GM21529 (cell line): ENCODE results near the gene HECTD4.

Source experiments
- ATAC-seq: cut with Tn5 transposase; IDR thresholded peaks from one replicate; pipeline ENCODE4 v1.9.1; 2021; ENCODE audit not compliant: unreplicated experiment

Gene HECTD4

DNA sequence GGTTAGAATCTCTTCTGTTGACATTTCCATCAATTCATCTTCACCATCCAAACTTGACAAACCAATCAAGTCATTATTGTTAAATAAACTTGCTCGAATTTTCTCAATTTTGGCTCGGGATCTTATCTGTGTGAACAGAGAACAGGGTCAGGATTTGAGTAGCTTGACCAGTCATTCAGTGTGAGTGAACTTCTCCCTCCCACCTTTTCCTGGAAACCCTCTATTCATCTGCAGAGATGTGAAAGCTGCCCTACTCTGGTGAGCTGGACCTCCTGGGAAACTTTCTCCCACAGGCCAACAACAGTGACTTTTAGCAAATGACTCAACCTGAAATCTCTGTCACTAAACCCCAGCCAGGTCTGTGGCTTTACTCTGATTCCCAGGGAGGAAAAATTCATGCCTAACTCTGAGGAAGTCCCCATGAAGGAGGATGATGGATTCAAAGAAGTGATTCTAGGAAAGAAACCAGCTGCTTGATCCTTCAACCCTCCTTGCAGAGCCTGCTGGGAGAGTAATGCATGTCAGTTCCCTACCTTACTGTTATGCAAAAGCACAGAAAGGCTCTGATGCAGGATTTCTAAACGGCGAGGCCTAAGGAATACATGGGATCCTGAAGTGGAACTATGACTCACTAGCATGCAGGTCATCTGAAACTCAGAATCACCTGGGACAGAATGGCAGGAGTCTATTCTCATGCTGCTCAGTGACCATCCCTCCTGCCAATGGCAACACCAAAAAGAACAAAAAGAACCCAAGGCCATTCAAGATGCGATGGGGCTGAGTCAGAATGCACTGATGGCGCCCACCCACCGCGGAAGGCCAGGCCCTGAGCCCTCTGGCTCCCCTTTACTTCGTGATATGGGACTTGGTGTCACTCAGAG lies 198.8 kb downstream of the HECTD4 start:
- no peak for ATAC-seq

DNA sequence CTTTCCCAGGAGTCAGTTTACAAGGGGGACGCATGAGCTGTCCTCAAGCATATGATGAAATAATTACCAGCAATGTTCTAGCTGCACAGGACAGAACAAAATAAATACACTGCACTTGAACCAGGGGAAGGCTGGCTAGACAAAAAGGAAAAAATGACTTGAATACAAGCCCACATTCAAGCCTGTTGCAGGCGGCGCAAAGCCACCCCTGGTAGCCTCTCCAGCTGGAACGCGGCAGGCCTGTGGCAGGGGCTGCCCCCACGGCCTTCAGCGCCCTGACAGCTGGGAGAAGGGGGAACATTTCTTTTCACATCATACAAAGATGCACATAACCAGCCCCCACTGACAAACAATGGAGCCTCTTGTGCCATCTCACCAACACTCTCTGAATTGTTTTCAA lies 199.7 kb downstream of the HECTD4 start:
- no peak for ATAC-seq

DNA sequence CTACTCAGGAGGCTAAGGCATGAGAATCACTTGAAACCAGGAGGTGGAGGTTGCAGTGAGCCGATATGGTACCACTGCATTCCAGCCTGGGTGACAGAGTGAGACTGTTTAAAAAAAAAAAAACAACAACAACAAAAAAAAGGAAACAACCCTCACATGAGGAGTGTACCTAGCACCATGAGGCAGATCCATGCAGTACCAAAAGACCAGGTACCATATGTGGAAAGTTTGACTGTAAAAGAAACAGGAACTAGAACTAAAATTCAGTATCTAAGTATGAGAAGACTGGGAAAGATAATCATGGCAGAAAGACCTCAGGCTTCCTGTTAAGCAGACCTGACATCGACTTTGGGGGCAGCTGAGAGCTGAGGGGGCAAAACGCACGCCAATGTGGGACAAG lies 201.8 kb downstream of the HECTD4 start:
- ATAC-seq = no peak

DNA sequence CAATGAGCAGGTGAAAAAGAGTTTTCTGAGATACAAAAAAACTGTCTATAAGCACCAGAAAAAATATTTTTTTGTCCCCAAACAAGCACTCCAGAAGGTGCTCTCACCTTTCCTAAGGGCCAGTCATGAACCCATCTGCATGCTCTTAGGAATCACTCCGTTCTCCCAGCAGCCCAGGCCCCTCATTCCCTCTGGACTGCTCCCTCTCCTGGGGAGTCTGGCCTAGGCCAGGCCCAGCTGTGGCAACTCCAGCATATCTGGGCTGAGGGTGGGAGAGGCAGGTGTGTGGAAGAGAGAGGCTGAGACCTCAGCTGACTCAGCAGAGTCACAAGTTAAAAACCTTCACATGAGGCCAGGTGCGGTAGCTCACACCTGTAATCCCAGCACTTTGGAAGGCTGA lies 202.3 kb downstream of the HECTD4 start:
- no peak for ATAC-seq

DNA sequence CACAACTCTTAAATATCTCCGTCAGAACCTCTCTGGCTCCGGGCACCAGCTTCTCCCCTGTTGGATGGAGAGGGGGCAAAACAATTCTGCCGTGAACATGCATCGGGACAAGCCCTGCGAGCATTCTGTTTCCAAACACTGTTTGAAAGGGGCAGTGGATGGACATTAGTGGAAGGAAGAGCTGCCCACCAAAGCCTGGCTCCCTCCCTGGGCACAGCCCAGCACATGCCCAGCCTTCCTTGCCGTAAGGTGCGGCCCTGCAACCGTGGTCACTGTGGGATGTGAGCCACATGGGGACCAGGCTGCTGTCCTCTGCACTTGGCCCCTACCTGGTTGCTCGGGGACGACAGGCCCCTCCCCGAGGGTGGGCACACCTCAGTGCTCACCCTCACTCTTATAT lies 202.9 kb downstream of the HECTD4 start:
- no peak for ATAC-seq

DNA sequence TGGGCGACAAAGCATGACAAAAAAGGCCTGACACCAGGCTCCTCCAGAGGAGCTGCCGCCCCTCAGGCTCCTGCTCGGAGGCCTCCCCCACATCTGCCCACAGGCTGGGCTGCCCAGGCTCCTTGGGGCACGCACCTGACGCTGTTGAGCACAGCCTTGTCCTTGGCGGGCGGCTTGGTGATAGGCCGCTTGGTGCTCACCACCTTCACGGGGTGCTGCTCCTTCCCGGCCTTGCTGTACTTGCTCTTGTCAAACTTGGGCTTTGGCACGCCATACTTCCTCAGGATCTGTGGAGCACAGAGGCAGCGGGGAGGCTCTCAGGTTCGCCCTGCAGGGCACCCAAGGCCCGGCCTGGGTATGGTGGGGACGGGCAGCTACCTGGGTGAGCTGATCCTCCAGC lies 203.4 kb downstream of the HECTD4 start:
- ATAC-seq = no peak

DNA sequence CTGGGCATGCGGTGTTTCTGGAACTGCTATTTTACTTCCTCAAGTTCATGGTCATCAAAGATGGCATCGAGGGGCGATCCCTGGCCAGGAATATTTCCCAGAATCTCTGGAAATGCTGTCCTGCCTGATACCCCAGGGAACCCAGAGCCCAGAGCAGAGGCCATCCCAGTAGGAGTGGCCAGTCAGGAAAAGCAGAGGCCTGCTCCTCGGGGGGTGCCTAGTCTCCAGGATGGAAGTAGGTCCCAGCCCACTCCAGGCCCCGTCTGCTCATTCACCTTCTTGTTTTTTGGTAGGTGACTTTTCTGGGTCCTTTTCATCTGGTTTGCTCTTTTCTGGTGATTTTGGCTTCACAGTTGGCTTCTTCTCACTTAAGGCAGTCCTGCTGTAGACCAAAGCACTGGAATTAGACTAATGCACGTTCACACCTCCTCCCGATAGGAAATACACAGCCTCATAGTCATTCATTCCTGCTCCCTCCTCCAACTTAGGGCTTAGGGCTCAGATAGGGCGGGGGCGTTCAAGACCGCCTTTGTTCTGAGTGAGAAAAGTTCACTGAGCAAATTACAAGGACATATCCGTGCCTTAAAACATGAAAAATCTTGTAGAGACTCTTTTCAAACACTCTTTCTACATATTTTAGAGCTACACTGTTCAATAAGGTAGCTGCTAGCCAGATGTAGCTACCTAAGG lies 205.8 kb downstream of the HECTD4 start:
- no peak for ATAC-seq

DNA sequence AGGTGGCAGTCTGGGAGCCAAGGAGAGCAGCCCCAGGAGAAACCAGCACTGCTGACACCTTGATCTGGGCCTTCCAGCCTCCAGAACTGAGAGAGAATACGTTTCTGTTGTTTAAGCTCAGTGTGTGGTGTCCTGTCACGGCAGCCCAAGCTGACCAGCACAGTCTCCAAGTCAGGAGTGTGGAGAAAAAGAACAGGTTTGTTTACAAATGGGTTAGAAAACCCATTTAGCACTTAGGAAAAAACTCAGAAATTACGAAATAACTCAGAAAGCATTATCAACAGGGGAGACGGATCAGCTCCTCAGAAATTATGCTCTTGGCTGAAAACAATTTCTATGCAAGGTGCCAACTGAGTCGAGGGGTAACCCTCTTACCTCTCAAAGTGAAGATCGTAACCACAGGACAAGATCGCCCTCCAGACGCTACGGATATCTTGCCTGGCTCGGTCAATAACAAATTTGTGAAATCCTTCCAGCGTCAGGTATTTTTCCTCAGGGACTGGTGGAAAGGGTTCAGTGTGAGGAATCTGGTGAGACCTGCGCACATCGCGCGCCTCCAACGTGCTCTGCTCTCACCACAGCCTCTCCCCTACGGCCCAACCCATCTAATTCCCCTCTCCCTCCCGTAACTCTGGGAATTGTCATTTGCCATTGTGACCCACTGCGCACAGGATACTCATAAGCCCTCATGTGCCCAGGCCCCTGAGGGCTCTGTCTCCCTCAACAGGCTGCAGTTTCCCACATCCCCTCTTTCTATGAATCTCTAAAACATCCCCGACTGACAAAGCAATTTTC lies 206.7 kb downstream of the HECTD4 start:
- no peak for ATAC-seq

DNA sequence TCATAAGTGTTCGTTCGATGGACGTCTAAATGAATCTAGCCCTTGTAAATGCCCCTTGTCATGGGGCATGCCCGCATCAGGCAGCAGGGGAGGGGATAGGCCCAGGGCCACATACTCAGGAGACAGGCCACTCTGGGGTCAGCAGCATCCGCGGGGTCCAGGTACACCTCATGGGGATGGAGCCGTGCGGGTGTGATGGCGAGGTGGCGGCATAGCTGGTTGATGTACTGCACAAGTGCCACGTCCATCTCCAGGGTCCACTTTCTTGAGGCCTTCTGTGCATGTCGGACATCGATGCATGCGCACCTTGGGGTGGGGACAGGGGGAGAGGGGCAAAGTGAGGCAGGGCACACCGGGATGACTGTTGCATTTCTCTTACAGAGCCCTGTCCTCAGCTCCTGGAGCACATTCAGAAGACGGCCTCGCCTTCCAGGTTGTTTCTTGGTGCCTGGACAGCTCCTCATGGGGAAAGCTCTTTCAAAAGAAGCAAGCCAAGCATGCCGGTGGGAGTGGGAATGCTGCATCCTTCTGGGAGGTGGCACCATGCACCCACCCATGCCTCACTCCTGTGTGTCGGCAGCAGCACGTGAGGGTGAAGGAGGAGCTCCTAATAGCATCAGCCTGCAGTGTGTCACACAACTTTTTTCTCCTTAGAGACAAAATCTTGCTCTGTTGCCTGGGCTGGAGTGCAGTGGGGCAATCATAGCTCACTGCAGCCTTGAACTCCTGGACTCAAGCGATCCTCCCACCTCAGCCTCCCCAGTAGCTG lies 209.5 kb downstream of the HECTD4 start:
- no peak for ATAC-seq

DNA sequence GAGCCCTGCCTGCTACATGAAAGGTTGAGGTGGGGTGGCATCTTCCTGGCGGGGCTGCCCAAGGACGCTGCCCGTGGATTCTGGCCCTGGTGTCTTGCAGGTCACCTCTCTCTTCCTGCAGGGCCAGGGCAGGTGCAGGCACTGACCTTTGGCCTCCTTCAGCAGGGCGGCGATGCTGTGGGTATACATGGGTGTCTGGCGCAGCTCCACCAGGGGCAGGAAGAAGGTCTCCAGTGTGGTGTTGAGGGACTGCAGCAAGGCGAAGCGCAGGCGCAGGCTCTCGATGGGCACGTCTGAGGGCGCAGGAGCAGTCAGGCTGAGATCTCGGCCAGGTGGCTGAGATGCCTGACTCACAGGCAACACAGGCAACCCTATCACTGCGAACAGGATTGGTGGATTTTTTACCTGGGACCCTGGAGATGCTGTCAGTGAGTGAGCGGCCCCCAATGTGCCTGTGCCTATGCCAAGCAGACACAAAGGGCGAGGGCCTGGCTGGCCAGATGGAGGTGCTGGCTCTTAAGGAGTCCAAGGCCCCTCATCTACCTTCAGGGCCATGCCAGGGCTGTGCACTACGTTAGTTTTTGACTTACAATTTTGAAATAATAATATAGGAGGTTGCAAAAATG lies 211.1 kb downstream of the HECTD4 start:
- ATAC-seq = no peak

DNA sequence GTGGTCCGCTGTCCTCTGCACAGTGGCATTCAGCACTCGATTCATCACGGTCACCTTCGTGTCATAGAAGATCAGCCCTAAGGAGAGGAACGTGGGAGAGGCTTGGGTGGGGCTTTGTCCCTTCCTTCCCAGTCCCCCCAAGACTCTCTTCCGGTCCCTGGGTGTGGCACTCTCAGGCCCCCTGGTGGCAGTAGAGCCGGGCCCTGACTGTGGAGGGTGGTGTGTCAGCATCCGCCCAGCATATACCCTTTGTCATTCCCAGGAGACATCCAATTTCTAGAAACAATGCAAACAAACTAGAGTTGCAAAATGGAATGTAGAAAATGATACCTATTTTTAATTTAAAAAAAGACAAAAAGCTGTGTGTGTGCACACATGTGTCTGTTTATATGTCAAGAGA lies 211.9 kb downstream of the HECTD4 start:
- no peak for ATAC-seq

DNA sequence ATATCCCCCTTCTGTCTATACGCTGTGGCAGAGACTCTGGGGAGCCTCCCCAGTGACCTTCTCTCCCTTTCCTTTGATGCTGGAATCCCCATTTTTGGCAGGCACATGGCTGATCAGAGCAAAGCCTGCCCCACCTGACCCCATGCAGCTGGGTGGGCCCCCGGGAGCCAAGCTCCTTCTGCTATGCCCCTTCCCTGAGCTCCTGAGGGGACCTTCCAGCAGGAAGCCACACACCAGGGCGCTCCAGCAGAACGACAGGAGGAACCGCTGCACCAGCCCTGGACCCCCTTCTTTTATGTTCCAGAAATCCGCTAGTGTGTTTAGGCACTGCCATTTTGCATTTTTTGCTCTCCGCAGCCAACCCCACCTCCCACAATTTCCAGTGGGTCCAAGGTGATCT lies 212.3 kb downstream of the HECTD4 start:
- ATAC-seq = no peak

DNA sequence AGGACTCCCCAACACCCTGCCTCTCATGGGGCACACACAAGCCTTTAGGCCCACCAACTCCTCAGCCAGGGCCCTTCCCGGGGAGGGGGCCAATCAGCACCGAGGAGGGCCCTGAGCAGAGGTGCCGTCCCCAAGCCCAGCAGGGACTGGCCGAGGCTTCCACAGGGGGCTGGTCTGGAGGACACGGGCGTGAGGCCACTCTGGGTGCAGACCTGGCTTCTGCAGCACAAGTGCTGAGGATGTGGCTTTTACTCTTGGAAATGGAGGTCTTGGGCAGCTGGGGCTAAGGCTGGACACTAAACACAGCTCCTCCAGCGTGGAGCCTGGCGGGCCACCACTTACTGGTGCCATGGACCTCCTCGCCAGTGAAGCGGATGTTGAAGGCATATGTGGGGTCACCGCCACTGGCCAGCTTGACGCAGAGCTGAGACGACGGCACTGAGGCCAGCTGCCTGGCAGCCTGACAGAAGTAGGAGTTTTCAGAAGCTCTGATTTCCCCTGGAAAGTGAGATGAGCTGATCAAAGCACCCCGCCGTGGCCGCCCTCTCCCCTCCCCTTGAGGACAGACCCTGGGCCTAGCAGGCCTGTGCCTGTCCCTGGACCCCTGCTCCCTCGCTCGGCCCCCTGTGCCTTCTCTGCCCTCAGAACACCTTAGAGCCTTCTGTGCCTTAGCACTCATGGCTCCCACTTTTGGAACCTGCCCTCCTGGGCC lies 212.9 kb downstream of the HECTD4 start:
- no peak for ATAC-seq

DNA sequence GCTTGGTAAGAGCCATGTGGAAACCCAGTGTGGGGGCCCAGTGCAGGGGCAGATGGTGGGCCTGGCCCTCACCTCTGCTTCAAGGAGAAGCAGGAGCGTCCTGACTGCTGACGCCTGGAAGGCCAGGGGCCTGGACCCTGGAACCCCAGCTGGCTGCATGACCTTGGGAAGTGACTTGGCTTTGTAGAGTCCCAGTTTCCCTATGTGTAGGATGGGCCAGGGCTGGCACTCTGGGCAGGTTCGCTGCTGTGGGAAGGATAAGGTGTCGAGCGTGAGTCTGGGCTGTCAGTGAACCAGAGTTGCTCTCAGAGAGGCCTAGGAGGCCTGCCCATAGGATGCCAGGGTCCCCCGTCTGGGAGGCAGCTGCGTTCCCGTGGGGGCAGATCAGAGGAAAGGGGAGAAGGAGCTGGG lies 213.7 kb downstream of the HECTD4 start:
- no peak for ATAC-seq

DNA sequence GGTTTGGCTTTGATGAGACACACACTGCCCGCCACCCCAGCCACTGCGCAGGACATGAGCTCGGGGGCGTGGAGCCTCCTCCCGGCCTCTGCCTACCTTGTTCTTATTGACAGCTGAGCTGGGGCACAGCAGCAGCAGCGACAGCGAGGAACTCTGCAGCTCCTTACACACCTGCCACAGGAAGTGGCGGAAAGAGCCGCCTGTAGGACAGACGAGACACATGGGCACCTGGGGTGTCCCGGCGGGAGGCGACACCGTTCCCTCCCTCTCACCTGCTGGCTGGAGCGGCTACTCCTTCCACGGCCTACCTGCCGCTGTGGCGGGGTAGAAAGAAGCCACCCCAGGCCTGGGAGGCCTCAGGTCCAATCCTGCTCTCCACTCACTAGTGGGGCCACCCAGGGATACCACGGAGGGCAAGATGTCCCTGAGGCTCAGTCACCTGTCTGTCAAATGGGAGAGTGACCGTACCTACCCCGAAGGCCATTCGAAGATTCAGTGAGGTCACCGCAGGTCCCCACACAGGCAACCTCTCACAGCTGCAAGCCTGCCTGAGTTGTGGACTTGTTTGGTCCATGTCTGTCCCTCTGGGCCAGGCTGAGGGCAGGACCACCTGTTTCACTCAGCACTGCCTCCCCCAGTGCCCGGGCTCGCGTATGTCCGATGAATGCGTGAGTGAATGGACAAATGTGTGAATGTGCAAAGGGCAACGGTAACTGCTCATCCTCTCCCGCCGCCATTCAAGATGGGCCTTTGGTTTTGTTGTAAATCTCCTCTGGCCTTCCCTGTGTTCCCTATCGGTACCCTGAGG lies 214.3 kb downstream of the HECTD4 start:
- no peak for ATAC-seq

DNA sequence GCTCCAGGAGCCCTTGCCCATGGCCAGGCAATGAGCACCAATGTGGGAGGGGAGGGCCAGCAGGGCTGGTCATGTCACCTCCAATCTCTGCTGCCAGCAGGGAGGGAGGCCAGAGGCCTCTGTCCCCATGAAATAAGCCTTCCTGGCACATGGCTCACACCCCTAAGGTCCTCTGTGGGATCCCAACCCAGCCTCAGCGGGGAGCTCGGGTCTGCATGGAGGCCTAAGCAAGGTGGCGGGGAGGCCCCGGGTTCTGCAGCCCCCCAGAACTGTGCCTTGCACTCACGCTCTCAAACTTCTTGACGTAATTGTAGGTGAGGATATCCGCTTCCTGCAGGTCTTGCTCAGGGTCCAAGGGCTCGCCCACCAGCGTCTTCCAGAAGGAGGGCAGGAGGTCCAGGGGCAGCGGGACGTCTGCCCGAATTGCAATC lies 215.2 kb downstream of the HECTD4 start:
- no peak for ATAC-seq

DNA sequence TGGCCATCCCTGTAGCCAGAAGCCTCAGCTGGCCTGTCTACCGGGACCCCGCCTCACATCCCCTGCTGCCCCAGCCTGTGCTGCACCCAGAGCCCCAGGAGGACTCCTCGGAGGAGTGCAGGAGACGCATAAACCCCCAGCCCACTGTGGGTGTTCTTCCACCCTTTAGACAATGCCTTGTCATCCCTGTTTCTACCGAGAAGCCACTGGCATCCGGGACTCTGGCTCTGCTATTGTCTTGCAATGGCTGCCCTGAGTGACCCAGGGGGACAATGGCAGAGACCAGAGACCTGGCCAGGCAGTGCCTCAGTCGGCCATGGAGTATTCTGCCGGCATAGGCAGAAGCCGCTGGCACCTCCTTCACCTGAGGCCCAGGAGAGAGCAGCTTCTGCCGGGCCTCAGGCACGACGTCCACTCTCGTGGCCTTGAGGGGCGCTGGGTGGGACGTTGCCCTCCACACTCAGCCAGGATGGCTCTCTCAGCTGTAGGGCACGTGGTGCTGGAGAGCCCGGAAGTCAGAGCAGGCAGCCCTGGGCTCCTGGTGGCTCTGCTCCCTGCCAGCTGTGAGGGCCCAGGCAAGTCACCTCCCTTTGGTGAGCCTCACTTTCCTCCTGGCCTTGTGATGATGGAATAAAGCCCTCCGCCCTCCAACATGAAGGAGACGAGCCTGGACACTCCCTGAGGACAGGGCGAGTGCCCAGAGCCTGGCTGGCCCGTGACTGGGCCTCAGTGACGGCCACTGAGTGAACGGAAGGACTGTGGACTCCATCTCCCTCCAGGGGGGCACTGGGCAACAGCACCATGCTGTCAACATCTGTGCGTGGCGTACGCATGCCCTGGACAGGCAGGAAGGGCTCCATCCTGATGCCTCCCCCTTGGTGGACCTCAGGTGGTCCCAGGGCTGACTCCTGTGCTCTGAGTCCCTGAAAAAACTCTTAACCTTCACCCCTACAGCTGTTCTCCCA lies 215.9 kb downstream of the HECTD4 start:
- no peak for ATAC-seq

DNA sequence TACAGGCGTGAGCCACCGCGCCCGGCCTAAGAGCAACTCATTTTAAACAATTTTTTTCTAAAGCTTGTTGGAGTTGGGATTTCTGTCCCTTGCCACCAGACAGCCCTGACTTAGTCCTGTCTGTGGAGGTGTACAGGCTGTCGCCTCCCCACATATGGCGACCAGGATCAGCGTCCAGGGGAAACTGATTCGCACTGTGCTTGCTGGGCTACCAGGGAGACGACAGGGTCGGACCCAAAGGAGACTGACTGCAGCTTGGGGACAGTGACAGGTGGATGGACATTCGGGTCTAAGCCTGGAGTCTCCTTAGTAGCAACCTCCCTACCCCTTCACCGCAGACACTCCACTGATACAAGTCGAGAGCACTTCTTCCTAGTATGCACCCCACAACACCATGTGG lies 216.6 kb downstream of the HECTD4 start:
- ATAC-seq = no peak
